HG02759 (cell line): ENCODE results near the gene UCK1.
"Not testable (repeated sequence)": the region's sequence is repeated elsewhere in the genome, so short reads cannot be mapped to it uniquely, and the experiment has no call there.

Experiments
- ATAC-seq: cut with Tn5 transposase; IDR thresholded peaks from one replicate; pipeline ENCODE4 v1.9.1; 2021; ENCODE audit warnings: mild to moderate bottlenecking, moderate library complexity; ENCODE audit not compliant: unreplicated experiment

UCK1 gene

GRCh38 chr9:131554843-131555351 lies 23.8 kb upstream of the UCK1 start:
- ATAC-seq, result no peak

- ATAC-seq, result no peak
Observed at GRCh38 chr9:131554087-131554842, 23.2 kb upstream of the UCK1 start.

GRCh38 chr9:131552030-131552429 lies 21.0 kb upstream of the UCK1 start:
- no peak for ATAC-seq

- ATAC-seq, result not testable (repeated sequence)
Observed at GRCh38 chr9:131550465-131550864, 19.4 kb upstream of the UCK1 start.

- not testable (repeated sequence) for ATAC-seq
Observed at GRCh38 chr9:131549186-131549585, 18.1 kb upstream of the UCK1 start.

GRCh38 chr9:131546336-131547084 lies 15.4 kb upstream of the UCK1 start:
- ATAC-seq, result no peak

GRCh38 chr9:131545786-131546335 lies 14.8 kb upstream of the UCK1 start:
- no peak for ATAC-seq

- ATAC-seq, result no peak
Observed at GRCh38 chr9:131545003-131545785, 14.1 kb upstream of the UCK1 start, which contains the start of gene PRRT1B. Gene PRRT1B, plus strand, starts transcription at chr9:131545523. Its CDS starts 93 bp downstream, at chr9:131545616.

GRCh38 chr9:131543141-131543540 lies 12.1 kb upstream of the UCK1 start:
- ATAC-seq, result no peak

GRCh38 chr9:131539223-131539923 lies 8.3 kb upstream of the UCK1 start:
- ATAC-seq, result no peak

- no peak for ATAC-seq
Observed at GRCh38 chr9:131537946-131538345, 6.9 kb upstream of the UCK1 start.

GRCh38 chr9:131534721-131535237 lies 3.7 kb upstream of the UCK1 start:
- no peak for ATAC-seq

GRCh38 chr9:131530546-131530919 lies 530 bp downstream of the UCK1 start:
- peak; percentile 39 for ATAC-seq

GRCh38 chr9:131529597-131530545 lies 1.2 kb downstream of the UCK1 start:
- ATAC-seq, result no peak

GRCh38 chr9:131528886-131529505 lies 2.1 kb downstream of the UCK1 start:
- ATAC-seq, result no peak

GRCh38 chr9:131528186-131528585 lies 2.9 kb downstream of the UCK1 start:
- ATAC-seq, result no peak

GRCh38 chr9:131525643-131526565 lies 5.2 kb downstream of the UCK1 start:
- no peak for ATAC-seq
